WTC11 (cell line): ENCODE measurements around the gene TPP1. TPM values are rescaled to one million over a fixed set of nuclear protein-coding genes. Genes with fewer than 3 reads are reported as not detected.

Source experiments
- ATAC-seq: fragments of 200-7000 bp; cut with Tn5 transposase; 2 replicates; pipeline ENCODE4 v1.10.0; 2021; ENCODE audit warnings: mild to moderate bottlenecking, moderate library complexity
- Bru-seq: library from RNA; stranded (reverse); fragments of 400-500 nt; gene quantifications from one replicate; lab custom pipeline; 2021; lab: Mats Ljungman, UMichigan
- CTCF ChIA-PET: fragments of 300-600 bp; sonication (Branson Sonifier 250); formaldehyde crosslinking; loops from one replicate; lab custom pipeline; 2021; ENCODE audit warnings: antibody characterized with exemption; lab: Charles Lee
- POLR2A ChIA-PET: fragments of 350-600 bp; sonication (Branson Sonifier 250); formaldehyde crosslinking; loops from one replicate; lab custom pipeline; 2021; ENCODE audit warnings: antibody characterized with exemption; lab: Charles Lee
- DNase-seq: peaks from one replicate; pipeline ENCODE4 v3.0.0; 2021; ENCODE audit warnings: low spot score
- H3K27ac Mint-ChIP-seq: 2 replicates; pipeline ENCODE4 v1.8.0; 2021; ENCODE audit warnings: mixed read lengths
- H3K27me3 Mint-ChIP-seq: 2 replicates; pipeline ENCODE4 v1.8.0; 2021; ENCODE audit warnings: low read depth, mild to moderate bottlenecking, moderate library complexity, mixed read lengths
- H3K36me3 Mint-ChIP-seq: 2 replicates; pipeline ENCODE4 v1.8.0; 2021; ENCODE audit warnings: mixed read lengths
- H3K4me1 Mint-ChIP-seq: 2 replicates; pipeline ENCODE4 v1.8.0; 2022; ENCODE audit warnings: mixed read lengths
- H3K4me3 Mint-ChIP-seq: 2 replicates; pipeline ENCODE4 v1.8.0; 2021; ENCODE audit warnings: mild to moderate bottlenecking, moderate library complexity, mixed read lengths
- H3K9me3 Mint-ChIP-seq: 2 replicates; pipeline ENCODE4 v1.8.0; 2021; ENCODE audit warnings: mixed read lengths
- CREM ChIP-seq: sonication (generic); formaldehyde crosslinking; IDR thresholded peaks from 2 replicates; pipeline ENCODE4 v1.8.1; 2022; ENCODE audit warnings: mild to moderate bottlenecking, missing genetic modification reagents, moderate library complexity
- FOXK1 ChIP-seq: sonication (generic); formaldehyde crosslinking; IDR thresholded peaks from 2 replicates; pipeline ENCODE4 v1.8.0; 2022; ENCODE audit warnings: mild to moderate bottlenecking, moderate library complexity, missing genetic modification reagents
- SP1 ChIP-seq: sonication (generic); formaldehyde crosslinking; conservative IDR thresholded peaks from 2 replicates; pipeline ENCODE4 v1.8.1; 2022; ENCODE audit warnings: missing genetic modification reagents
- TEAD4 ChIP-seq: sonication (generic); formaldehyde crosslinking; IDR thresholded peaks from 2 replicates; pipeline ENCODE4 v1.8.0; 2022; ENCODE audit warnings: mild to moderate bottlenecking, missing genetic modification reagents
- long read RNA-seq, 3 experiments: library from RNA in 1 of 3; library from capped mRNA in 1 of 3; library from polyadenylated mRNA in 1 of 3; unstranded in 2 of 3; stranded (forward) in 1 of 3; transcript quantifications; one replicate each; pipeline ENCODE4 v2.0.0, GENCODE V29; 2021
- total RNA-seq: library from RNA; stranded (reverse); gene quantifications from 3 replicates; pipeline ENCODE4 v1.2.3, GENCODE V29; 2021
- TF ChIP-seq, protein P1 (sequence below): fragments of 250-450 bp; sonication (Bioruptor Pico); IDR thresholded peaks from 2 replicates; pipeline ENCODE4 v1.9.0; 2021; ENCODE audit warnings: mild to moderate bottlenecking, borderline replicate concordance
- TF ChIP-seq, protein P2 (sequence below): sonication (generic); formaldehyde crosslinking; IDR thresholded peaks from 2 replicates; pipeline ENCODE4 v1.8.0; 2022; ENCODE audit warnings: mild to moderate bottlenecking, missing genetic modification reagents
- TF ChIP-seq, protein P3 (sequence below): sonication (generic); formaldehyde crosslinking; IDR thresholded peaks from 2 replicates; pipeline ENCODE4 v1.8.0; 2023; ENCODE audit warnings: mild to moderate bottlenecking, missing genetic modification reagents
- TF ChIP-seq, protein P4 (sequence below): sonication (generic); formaldehyde crosslinking; IDR thresholded peaks from 2 replicates; pipeline ENCODE4 v1.8.1; 2023; ENCODE audit warnings: mild to moderate bottlenecking, missing genetic modification reagents, moderate library complexity
- TF ChIP-seq, protein P5 (sequence below): sonication (generic); formaldehyde crosslinking; IDR thresholded peaks from 2 replicates; pipeline ENCODE4 v1.8.0; 2022; ENCODE audit warnings: mild to moderate bottlenecking, missing genetic modification reagents
- TF ChIP-seq, protein P6 (sequence below): sonication (generic); formaldehyde crosslinking; IDR thresholded peaks from 2 replicates; pipeline ENCODE4 v1.8.0; 2023; ENCODE audit warnings: missing genetic modification reagents, mild to moderate bottlenecking, borderline replicate concordance
- TF ChIP-seq, protein P7 (sequence below): fragments of 250-450 bp; sonication (Bioruptor Pico); IDR thresholded peaks from 2 replicates; pipeline ENCODE4 v1.9.0; 2021; ENCODE audit warnings: moderate library complexity, mild to moderate bottlenecking, inconsistent platforms, borderline replicate concordance

The TPP1 gene
- total RNA-seq (36.2 to 51.4 TPM (median 44.8 TPM) in 3 replicates), Bru-seq, nascent RNA (percentile 82 among the genes with signal in this experiment)
- long read RNA-seq, experiment 1, transcript TPP1-214 (12 exons, 3,578 nt), result minor isoform, 6 of 188 reads
- long read RNA-seq, experiment 1, transcript TPP1-201 (13 exons, 3,560 nt), result major isoform, 133 of 188 reads
- long read RNA-seq, experiment 1, partial matches to known transcripts, result 13 of 188 reads
- long read RNA-seq, experiment 1, other reads (novel, unspliced or antisense), result 29 of 188 reads
- long read RNA-seq, experiment 2, transcript TPP1-201 (13 exons, 3,560 nt), result major isoform, 13 of 59 reads
- long read RNA-seq, experiment 2, transcript TPP1-214 (12 exons, 3,578 nt), result minor isoform, 5 of 59 reads
- long read RNA-seq, experiment 2, partial matches to known transcripts, result 13 of 59 reads
- long read RNA-seq, experiment 2, other reads (novel, unspliced or antisense), result 26 of 59 reads
- long read RNA-seq, experiment 3, partial matches to known transcripts, result 3 of 9 reads
- long read RNA-seq, experiment 3, other reads (novel, unspliced or antisense), result 0 of 9 reads

DNA sequence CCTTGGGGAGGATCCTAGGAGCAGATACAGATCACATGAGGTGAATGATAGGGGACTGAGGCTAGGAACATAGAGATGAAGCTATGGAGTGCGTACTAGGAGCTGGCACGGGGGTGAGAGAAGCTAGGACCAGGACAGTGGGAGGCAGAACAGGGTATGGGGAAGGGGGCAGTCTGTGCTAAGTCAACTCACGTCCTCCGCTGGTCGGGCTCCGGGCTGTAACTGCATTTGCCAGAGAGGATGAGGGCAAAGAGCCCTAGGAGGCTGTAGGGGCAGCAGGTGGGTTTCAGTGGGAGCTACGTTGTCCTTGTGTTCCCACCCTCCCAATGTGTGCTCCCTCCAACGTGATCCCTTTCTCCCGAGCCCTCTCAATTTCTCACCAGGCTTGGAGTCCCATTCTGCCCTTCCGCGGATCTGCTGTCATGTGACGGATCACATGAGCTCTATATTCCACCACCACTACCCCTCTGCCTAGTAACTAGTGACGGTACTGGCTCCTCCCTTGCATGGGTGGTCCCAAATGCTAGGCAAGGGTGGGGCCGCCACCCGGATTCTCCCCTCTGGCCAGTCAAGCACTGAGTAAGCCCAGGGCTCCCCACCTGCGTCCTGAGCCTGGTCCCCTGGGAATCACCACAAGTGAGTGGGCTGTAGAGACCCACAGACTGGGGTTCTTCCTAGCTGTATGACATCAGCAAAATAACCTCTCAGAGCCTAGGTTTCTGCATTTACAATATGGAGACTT is at the start of gene TPP1:
TSS of gene TPP1 (minus strand) at position 419 of the 742 bp plus-strand sequence. CDS start at position 397, 22 bp downstream.
- H3K9me3 Mint-ChIP-seq, result no peaks in the 10 kb centered on the region
- H3K27me3 Mint-ChIP-seq, result no peaks in the 10 kb centered on the region
- CTCF ChIA-PET, result interaction anchor here (0.6 to 3.2 kb wide), 16 partner anchors 11 to 256 kb away, joined by 3 to 12 read pairs (median 4); partner anchors contain the start of genes ILK, MRPL17 and RRP8
- no peaks in the 10 kb centered on the region for H3K4me1 Mint-ChIP-seq
- no peaks in the 10 kb centered on the region for H3K36me3 Mint-ChIP-seq
- ATAC-seq (peak; percentile 99), DNase-seq (peak; percentile 92)
- no peak within 1 kb of the TSS for H3K27ac Mint-ChIP-seq
- POLR2A ChIA-PET, result interaction anchor here (0.5 to 1.8 kb wide), 8 partner anchors 10 to 75 kb away, joined by 3 to 6 read pairs (median 4); partner anchors contain the start of genes ILK and MRPL17
- no peak for TF ChIP-seq TEAD4 (CRISPR knock-in tag)
- TF ChIP-seq, protein P1, sequence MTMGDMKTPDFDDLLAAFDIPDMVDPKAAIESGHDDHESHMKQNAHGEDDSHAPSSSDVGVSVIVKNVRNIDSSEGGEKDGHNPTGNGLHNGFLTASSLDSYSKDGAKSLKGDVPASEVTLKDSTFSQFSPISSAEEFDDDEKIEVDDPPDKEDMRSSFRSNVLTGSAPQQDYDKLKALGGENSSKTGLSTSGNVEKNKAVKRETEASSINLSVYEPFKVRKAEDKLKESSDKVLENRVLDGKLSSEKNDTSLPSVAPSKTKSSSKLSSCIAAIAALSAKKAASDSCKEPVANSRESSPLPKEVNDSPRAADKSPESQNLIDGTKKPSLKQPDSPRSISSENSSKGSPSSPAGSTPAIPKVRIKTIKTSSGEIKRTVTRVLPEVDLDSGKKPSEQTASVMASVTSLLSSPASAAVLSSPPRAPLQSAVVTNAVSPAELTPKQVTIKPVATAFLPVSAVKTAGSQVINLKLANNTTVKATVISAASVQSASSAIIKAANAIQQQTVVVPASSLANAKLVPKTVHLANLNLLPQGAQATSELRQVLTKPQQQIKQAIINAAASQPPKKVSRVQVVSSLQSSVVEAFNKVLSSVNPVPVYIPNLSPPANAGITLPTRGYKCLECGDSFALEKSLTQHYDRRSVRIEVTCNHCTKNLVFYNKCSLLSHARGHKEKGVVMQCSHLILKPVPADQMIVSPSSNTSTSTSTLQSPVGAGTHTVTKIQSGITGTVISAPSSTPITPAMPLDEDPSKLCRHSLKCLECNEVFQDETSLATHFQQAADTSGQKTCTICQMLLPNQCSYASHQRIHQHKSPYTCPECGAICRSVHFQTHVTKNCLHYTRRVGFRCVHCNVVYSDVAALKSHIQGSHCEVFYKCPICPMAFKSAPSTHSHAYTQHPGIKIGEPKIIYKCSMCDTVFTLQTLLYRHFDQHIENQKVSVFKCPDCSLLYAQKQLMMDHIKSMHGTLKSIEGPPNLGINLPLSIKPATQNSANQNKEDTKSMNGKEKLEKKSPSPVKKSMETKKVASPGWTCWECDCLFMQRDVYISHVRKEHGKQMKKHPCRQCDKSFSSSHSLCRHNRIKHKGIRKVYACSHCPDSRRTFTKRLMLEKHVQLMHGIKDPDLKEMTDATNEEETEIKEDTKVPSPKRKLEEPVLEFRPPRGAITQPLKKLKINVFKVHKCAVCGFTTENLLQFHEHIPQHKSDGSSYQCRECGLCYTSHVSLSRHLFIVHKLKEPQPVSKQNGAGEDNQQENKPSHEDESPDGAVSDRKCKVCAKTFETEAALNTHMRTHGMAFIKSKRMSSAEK, result no peak
- TF ChIP-seq CREM (CRISPR knock-in tag), result peak; percentile 85
- TF ChIP-seq SP1 (CRISPR knock-in tag), result peak; percentile 75; the same call in 1 of the 2 replicates
- TF ChIP-seq, protein P2, sequence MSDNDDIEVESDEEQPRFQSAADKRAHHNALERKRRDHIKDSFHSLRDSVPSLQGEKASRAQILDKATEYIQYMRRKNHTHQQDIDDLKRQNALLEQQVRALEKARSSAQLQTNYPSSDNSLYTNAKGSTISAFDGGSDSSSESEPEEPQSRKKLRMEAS, result 0 out of 2 replicates have a peak, but pooled peaks have one; percentile 29
- TF ChIP-seq, protein P3, sequence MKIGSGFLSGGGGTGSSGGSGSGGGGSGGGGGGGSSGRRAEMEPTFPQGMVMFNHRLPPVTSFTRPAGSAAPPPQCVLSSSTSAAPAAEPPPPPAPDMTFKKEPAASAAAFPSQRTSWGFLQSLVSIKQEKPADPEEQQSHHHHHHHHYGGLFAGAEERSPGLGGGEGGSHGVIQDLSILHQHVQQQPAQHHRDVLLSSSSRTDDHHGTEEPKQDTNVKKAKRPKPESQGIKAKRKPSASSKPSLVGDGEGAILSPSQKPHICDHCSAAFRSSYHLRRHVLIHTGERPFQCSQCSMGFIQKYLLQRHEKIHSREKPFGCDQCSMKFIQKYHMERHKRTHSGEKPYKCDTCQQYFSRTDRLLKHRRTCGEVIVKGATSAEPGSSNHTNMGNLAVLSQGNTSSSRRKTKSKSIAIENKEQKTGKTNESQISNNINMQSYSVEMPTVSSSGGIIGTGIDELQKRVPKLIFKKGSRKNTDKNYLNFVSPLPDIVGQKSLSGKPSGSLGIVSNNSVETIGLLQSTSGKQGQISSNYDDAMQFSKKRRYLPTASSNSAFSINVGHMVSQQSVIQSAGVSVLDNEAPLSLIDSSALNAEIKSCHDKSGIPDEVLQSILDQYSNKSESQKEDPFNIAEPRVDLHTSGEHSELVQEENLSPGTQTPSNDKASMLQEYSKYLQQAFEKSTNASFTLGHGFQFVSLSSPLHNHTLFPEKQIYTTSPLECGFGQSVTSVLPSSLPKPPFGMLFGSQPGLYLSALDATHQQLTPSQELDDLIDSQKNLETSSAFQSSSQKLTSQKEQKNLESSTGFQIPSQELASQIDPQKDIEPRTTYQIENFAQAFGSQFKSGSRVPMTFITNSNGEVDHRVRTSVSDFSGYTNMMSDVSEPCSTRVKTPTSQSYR (CRISPR knock-in tag), result no peak
- TF ChIP-seq, protein P4, sequence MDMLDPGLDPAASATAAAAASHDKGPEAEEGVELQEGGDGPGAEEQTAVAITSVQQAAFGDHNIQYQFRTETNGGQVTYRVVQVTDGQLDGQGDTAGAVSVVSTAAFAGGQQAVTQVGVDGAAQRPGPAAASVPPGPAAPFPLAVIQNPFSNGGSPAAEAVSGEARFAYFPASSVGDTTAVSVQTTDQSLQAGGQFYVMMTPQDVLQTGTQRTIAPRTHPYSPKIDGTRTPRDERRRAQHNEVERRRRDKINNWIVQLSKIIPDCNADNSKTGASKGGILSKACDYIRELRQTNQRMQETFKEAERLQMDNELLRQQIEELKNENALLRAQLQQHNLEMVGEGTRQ, result peak; percentile 99
- peak; percentile 77 for TF ChIP-seq FOXK1
- TF ChIP-seq, protein P5, sequence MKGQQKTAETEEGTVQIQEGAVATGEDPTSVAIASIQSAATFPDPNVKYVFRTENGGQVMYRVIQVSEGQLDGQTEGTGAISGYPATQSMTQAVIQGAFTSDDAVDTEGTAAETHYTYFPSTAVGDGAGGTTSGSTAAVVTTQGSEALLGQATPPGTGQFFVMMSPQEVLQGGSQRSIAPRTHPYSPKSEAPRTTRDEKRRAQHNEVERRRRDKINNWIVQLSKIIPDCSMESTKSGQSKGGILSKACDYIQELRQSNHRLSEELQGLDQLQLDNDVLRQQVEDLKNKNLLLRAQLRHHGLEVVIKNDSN (CRISPR knock-in tag), result peak; percentile 99
- TF ChIP-seq, protein P6, sequence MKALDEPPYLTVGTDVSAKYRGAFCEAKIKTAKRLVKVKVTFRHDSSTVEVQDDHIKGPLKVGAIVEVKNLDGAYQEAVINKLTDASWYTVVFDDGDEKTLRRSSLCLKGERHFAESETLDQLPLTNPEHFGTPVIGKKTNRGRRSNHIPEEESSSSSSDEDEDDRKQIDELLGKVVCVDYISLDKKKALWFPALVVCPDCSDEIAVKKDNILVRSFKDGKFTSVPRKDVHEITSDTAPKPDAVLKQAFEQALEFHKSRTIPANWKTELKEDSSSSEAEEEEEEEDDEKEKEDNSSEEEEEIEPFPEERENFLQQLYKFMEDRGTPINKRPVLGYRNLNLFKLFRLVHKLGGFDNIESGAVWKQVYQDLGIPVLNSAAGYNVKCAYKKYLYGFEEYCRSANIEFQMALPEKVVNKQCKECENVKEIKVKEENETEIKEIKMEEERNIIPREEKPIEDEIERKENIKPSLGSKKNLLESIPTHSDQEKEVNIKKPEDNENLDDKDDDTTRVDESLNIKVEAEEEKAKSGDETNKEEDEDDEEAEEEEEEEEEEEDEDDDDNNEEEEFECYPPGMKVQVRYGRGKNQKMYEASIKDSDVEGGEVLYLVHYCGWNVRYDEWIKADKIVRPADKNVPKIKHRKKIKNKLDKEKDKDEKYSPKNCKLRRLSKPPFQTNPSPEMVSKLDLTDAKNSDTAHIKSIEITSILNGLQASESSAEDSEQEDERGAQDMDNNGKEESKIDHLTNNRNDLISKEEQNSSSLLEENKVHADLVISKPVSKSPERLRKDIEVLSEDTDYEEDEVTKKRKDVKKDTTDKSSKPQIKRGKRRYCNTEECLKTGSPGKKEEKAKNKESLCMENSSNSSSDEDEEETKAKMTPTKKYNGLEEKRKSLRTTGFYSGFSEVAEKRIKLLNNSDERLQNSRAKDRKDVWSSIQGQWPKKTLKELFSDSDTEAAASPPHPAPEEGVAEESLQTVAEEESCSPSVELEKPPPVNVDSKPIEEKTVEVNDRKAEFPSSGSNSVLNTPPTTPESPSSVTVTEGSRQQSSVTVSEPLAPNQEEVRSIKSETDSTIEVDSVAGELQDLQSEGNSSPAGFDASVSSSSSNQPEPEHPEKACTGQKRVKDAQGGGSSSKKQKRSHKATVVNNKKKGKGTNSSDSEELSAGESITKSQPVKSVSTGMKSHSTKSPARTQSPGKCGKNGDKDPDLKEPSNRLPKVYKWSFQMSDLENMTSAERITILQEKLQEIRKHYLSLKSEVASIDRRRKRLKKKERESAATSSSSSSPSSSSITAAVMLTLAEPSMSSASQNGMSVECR (CRISPR knock-in tag), result no peak
- TF ChIP-seq, protein P7, sequence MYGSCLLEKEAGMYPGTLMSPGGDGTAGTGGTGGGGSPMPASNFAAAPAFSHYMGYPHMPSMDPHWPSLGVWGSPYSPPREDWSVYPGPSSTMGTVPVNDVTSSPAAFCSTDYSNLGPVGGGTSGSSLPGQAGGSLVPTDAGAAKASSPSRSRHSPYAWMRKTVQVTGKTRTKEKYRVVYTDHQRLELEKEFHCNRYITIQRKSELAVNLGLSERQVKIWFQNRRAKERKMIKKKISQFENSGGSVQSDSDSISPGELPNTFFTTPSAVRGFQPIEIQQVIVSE (CRISPR knock-in tag), result 0 out of 2 replicates have a peak, but pooled peaks have one; percentile 27
- H3K4me3 Mint-ChIP-seq, result no peak within 1 kb of the TSS
